Breast epithelium (tissue), 3 donors: Measurements from ENCODE around the gene LSM14B.

ENCODE experiments used
- POLR2A ChIP-seq: fragments of 450-650 bp; IDR thresholded peaks from one replicate; pipeline ENCODE4 v1.6.1; 2016; ENCODE audit warnings: antibody characterized with exemption, mild to moderate bottlenecking, moderate library complexity
- POLR2AphosphoS5 ChIP-seq, 3 donors: sonication (generic); formaldehyde crosslinking; IDR thresholded peaks; one replicate each; pipeline ENCODE4 v1.6.1; 2017; ENCODE audit warnings: antibody characterized with exemption in 3 of 3
- TF ChIP-seq, protein P1 (sequence below), 3 donors: fragments of 450-650 bp; IDR thresholded peaks; one replicate each; pipeline ENCODE4 v1.5.1; 2016 to 2017; ENCODE audit warnings: antibody characterized with exemption in 3 of 3, mild to moderate bottlenecking in 3 of 3, moderate library complexity in 3 of 3

DNA sequence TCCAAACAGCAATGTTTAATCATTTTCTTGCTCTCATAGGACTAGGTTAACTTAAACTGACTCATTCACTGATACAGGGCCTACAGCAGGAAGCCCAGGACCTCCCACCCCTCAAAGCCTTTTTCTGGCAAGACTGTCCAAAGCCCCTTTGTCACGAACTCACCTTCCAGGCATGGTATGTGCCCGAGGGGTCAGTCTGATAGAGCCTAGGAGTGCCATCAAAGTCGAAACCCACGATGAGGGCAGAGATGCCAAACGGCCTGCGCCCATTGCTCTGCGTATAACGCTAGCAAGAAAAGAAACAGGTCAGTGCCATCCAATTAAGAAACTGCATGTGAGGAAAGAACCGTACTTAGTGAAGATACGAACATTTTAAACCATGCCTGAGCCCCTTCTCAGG is 16.6 kb downstream of the LSM14B start:
- TF ChIP-seq, protein P1, sequence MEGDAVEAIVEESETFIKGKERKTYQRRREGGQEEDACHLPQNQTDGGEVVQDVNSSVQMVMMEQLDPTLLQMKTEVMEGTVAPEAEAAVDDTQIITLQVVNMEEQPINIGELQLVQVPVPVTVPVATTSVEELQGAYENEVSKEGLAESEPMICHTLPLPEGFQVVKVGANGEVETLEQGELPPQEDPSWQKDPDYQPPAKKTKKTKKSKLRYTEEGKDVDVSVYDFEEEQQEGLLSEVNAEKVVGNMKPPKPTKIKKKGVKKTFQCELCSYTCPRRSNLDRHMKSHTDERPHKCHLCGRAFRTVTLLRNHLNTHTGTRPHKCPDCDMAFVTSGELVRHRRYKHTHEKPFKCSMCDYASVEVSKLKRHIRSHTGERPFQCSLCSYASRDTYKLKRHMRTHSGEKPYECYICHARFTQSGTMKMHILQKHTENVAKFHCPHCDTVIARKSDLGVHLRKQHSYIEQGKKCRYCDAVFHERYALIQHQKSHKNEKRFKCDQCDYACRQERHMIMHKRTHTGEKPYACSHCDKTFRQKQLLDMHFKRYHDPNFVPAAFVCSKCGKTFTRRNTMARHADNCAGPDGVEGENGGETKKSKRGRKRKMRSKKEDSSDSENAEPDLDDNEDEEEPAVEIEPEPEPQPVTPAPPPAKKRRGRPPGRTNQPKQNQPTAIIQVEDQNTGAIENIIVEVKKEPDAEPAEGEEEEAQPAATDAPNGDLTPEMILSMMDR (IDR thresholded peaks at IDR 0.05), result no peak
- no peak for TF ChIP-seq POLR2A
- TF ChIP-seq POLR2AphosphoS5 (IDR thresholded peaks at IDR 0.05), result no peak
